NB4 (cell line): Measurements from ENCODE around the gene TSPO2.

Experiments
- CTCF ChIP-seq: IDR thresholded peaks from one replicate; pipeline ENCODE4 v1.5.1; 2012; ENCODE audit warnings: low read depth, low read length
- POLR2A ChIP-seq: IDR thresholded peaks from 2 replicates; pipeline ENCODE4 v1.6.1; 2011; ENCODE audit warnings: mild to moderate bottlenecking; ENCODE audit not compliant: insufficient read length; ENCODE audit errors: extremely low read depth

- TF ChIP-seq POLR2A (no peak), CTCF (no peak)
Measured at GRCh38 chr6:41000248-41000647, 42.0 kb upstream of the TSPO2 start.
